B cell (primary cell): ENCODE results near the gene RERG. TPM values are rescaled to one million over a fixed set of nuclear protein-coding genes. Genes with fewer than 3 reads are reported as not detected.

Source experiments
- ATAC-seq: fragments of 200-7000 bp; cut with Tn5 transposase; one replicate; pipeline ENCODE4 v1.10.0; 2021; ENCODE audit warnings: low read depth, mild to moderate bottlenecking, moderate number of reproducible peaks, moderate library complexity
- CTCF ChIA-PET: fragments of 350-600 bp; sonication (Branson Sonifier 250); formaldehyde crosslinking; loops from one replicate; lab custom pipeline; 2021; ENCODE audit warnings: antibody characterized with exemption, inconsistent platforms; lab: Charles Lee
- POLR2A ChIA-PET: fragments of 350-600 bp; sonication (Branson Sonifier 250); formaldehyde crosslinking; loops from one replicate; lab custom pipeline; 2021; ENCODE audit warnings: antibody characterized with exemption; lab: Charles Lee
- DNase-seq: peaks from one replicate; pipeline ENCODE4 v3.0.0; 2013
- H2AFZ ChIP-seq: 2 replicates; pipeline ENCODE4 v1.6.1; 2012; ENCODE audit warnings: mild to moderate bottlenecking, low read depth, low read length; ENCODE audit not compliant: insufficient read depth, poor library complexity, severe bottlenecking
- H3K27ac ChIP-seq, 2 donors: 1 replicate in 1 of 2; 2 replicates in 1 of 2; pipeline ENCODE4 v1.5.1; 2012 to 2013; ENCODE audit warnings: low read length in 2 of 2, mild to moderate bottlenecking in 2 of 2, moderate library complexity in 1 of 2
- H3K27me3 ChIP-seq, 4 experiments: fragments of 200-600 bp in 1 of 4; sonication (generic) in 1 of 4; replicated peaks in 1 of 4; 1 replicate in 2 of 4; 2 replicates in 2 of 4; pipeline versions ENCODE4 v1.6.1 to v1.7.0; 2013 to 2016; ENCODE audit warnings: low read length in 3 of 4, mild to moderate bottlenecking in 2 of 4, mixed read lengths in 1 of 4, moderate library complexity in 1 of 4; ENCODE audit not compliant: insufficient read depth in 4 of 4, control insufficient read depth in 3 of 4; ENCODE audit errors: control extremely low read depth in 1 of 4
- H3K36me3 ChIP-seq, 2 experiments: replicated peaks in 1 of 2; 1 replicate in 1 of 2; 2 replicates in 1 of 2; pipeline versions ENCODE4 v1.6.1 to v1.7.1; 2013; ENCODE audit warnings: low read length in 1 of 2; ENCODE audit not compliant: insufficient read depth in 2 of 2, control insufficient read depth in 1 of 2; ENCODE audit errors: control extremely low read depth in 1 of 2, extremely low read depth in 1 of 2
- H3K4me1 ChIP-seq, 2 donors: fragments of 200-600 bp in 1 of 2; sonication (generic) in 1 of 2; 1 replicate in 1 of 2; 2 replicates in 1 of 2; pipeline versions ENCODE4 v1.5.1 to v1.6.1; 2013 to 2017; ENCODE audit warnings: low read length in 2 of 2; ENCODE audit not compliant: control insufficient read depth in 2 of 2, insufficient read depth in 2 of 2
- H3K4me2 ChIP-seq: replicated peaks from 2 replicates; pipeline ENCODE3; 2012; ENCODE audit warnings: mild to moderate bottlenecking, low read depth, low read length; ENCODE audit not compliant: poor library complexity, severe bottlenecking
- H3K4me3 ChIP-seq, 5 experiments: fragments of 200-600 bp in 1 of 5; sonication (generic) in 1 of 5; 1 replicate in 3 of 5; 2 replicates in 2 of 5; pipeline versions ENCODE4 v1.5.1 to v1.7.0; 2011 to 2016; ENCODE audit warnings: low read length in 4 of 5, mild to moderate bottlenecking in 4 of 5, low read depth in 2 of 5, control low read depth in 1 of 5, moderate library complexity in 1 of 5; ENCODE audit not compliant: insufficient read depth in 1 of 5; ENCODE audit errors: control extremely low read depth in 1 of 5, extremely low read depth in 1 of 5
- H3K79me2 ChIP-seq: fragments of 200-600 bp; sonication (generic); one replicate; pipeline ENCODE4 v1.6.0; 2016; ENCODE audit warnings: low read length; ENCODE audit not compliant: control insufficient read depth, insufficient read depth
- H3K9ac ChIP-seq: fragments of 200-600 bp; sonication (generic); 2 replicates; pipeline ENCODE4 v1.6.1; 2017; ENCODE audit warnings: mild to moderate bottlenecking, low read length, moderate library complexity
- H3K9me3 ChIP-seq, 3 donors: one replicate each; pipeline versions ENCODE4 v1.6.1 to v1.7.1; 2013; ENCODE audit warnings: low read length in 2 of 3; ENCODE audit not compliant: control insufficient read depth in 2 of 3, insufficient read depth in 1 of 3; ENCODE audit errors: control extremely low read depth in 1 of 3
- H4K20me1 ChIP-seq: 2 replicates; pipeline ENCODE4 v1.6.0; 2012; ENCODE audit warnings: mild to moderate bottlenecking, low read length; ENCODE audit not compliant: insufficient read depth, control insufficient read depth, poor library complexity, severe bottlenecking
- H3K27ac Mint-ChIP-seq: one replicate; pipeline ENCODE4 v1.8.0; 2021; ENCODE audit warnings: mixed read lengths
- H3K27me3 Mint-ChIP-seq: one replicate; pipeline ENCODE4 v1.8.0; 2021; ENCODE audit warnings: mixed read lengths
- H3K4me1 Mint-ChIP-seq: one replicate; pipeline ENCODE4 v1.8.0; 2021; ENCODE audit warnings: mixed read lengths
- H3K4me3 Mint-ChIP-seq: one replicate; pipeline ENCODE4 v1.8.0; 2021; ENCODE audit warnings: mixed read lengths
- H3K9me3 Mint-ChIP-seq: one replicate; pipeline ENCODE4 v1.8.0; 2022; ENCODE audit warnings: mixed read lengths; ENCODE audit not compliant: insufficient read depth
- CTCF ChIP-seq: fragments of 200-600 bp; IDR thresholded peaks from one replicate; pipeline ENCODE4 v1.8.0; 2022; ENCODE audit warnings: antibody characterized with exemption, mild to moderate bottlenecking
- EZH2 ChIP-seq: IDR thresholded peaks from 2 replicates; pipeline ENCODE4 v1.6.1; 2012; ENCODE audit warnings: borderline replicate concordance, low read depth, mild to moderate bottlenecking, moderate library complexity, low read length; ENCODE audit not compliant: insufficient read depth, poor library complexity, severe bottlenecking
- WGBS: methylation state at CpG from one replicate; pipeline ENCODE4 v1.1.5; 2013; ENCODE audit warnings: missing lambda C conversion rate; ENCODE audit not compliant: insufficient coverage; 5-methylcytosine and 5-hydroxymethylcytosine counted together
- intact Hi-C: fragments of 100-400 bp; cut with micrococcal nuclease; formaldehyde crosslinking; loops from one replicate; pipeline ENCODE4 v1.10.0; 2022
- polyA plus RNA-seq: library from polyadenylated mRNA; depleted of rRNA; stranded (reverse); fragments of >200 nt; gene quantifications from 2 replicates; pipeline ENCODE4 v1.2.3, GENCODE V29; 2012
- total RNA-seq, 2 donors: library from RNA; stranded (reverse); fragments of 120-200 nt in 1 of 2; gene quantifications; 1 replicate in 1 of 2; 2 replicates in 1 of 2; pipeline versions ENCODE4 v1.2.3 to v1.2.4, GENCODE V29; 2013 to 2022

Gene RERG
- total and polyA plus RNA-seq, 2 donors (not counting 1 experiment from before 2014, with no cell fraction given) = not detected

GRCh38 chr12:15146585-15146984 is 74.6 kb downstream of the RERG start:
- Histone ChIP-seq H2AFZ (no peak overlapping the region), H3K9ac (no peak overlapping the region), H4K20me1 (no peaks in the 10 kb centered on the region), H3K4me2 (no peak overlapping the region), H3K36me3 (no peaks in the 10 kb centered on the region), H3K4me1 (no peaks in the 10 kb centered on the region), H3K27ac (no peak overlapping the region), H3K9me3 (no peaks in the 10 kb centered on the region), H3K4me3 (no peak overlapping the region), H3K27me3 (peaks cover 0 to 16% (median 3%) of the 10 kb centered on the region in 4 experiments), H3K79me2 (no peaks in the 10 kb centered on the region)
- ChIA-PET POLR2A (no interaction called here), CTCF (no interaction called here)
- Mint-ChIP-seq H3K27ac (no peak overlapping the region), H3K4me1 (no peaks in the 10 kb centered on the region), H3K9me3 (no peaks in the 10 kb centered on the region), H3K4me3 (no peak overlapping the region), H3K27me3 (peaks cover 22% of the 10 kb centered on the region)
- TF ChIP-seq EZH2 (no peak), CTCF (no peak)
- intact Hi-C loops = no loop called here
- DNase-seq (no peak), ATAC-seq (no peak)
- 100% methylated on average over 1 of the region's 3 CpGs for WGBS

DNA sequence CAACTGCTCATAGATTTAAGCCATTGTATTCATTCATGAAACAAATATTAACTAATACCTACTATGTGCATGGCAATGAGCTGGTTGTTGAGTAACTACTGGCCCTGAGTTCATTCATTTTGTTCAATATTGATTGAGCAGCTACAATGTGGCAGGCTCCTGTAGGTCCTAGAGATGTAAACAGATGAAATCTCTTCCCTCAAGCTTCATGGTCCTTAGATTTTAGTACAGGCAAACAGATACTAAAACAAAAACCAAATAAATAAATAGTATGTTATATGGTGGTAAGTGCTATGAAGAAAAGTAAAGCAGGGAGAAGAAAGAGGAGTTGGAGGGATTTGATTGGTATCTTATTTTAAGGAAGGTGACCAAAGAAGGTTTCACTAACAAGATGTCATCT is 77.8 kb downstream of the RERG start:
- H3K4me3 ChIP-seq = no peak overlapping the region
- H3K36me3 ChIP-seq = no peaks in the 10 kb centered on the region
- DNase-seq = no peak
- H3K27ac ChIP-seq = no peak overlapping the region
- no peak overlapping the region for H3K9ac ChIP-seq
- Mint-ChIP-seq H3K4me1 (no peaks in the 10 kb centered on the region), H3K27ac (no peak overlapping the region), H3K27me3 (peaks cover 27% of the 10 kb centered on the region), H3K4me3 (no peak overlapping the region), H3K9me3 (no peaks in the 10 kb centered on the region)
- H3K4me2 ChIP-seq = no peak overlapping the region
- ChIA-PET CTCF (no interaction called here), POLR2A (no interaction called here)
- H4K20me1 ChIP-seq = no peaks in the 10 kb centered on the region
- no peak overlapping the region for H2AFZ ChIP-seq
- TF ChIP-seq CTCF (no peak), EZH2 (no peak)
- no peaks in the 10 kb centered on the region for H3K4me1 ChIP-seq
- no peaks in the 10 kb centered on the region for H3K79me2 ChIP-seq
- peaks cover 0 to 16% (median 3%) of the 10 kb centered on the region in 4 experiments for H3K27me3 ChIP-seq
- H3K9me3 ChIP-seq = no peaks in the 10 kb centered on the region
- no peak for ATAC-seq
- intact Hi-C loops = no loop called here
